Body of pancreas (tissue), 4 donors: Measurements from ENCODE around the gene LRP2BP. TPM values are rescaled to one million over a fixed set of nuclear protein-coding genes. Genes with fewer than 3 reads are reported as not detected.

Experiments used
- ATAC-seq: fragments of 150-250 bp; one replicate; pipeline ENCODE4 v1.9.1; 2016
- DNase-seq, 4 donors: peaks; one replicate each; pipeline ENCODE4 v3.0.0-alpha.2; 2019
- H3K27ac ChIP-seq, 4 donors: fragments of 200-600 bp; sonication (generic); 1 replicate in 3 of 4; 2 replicates in 1 of 4; pipeline versions ENCODE4 v1.5.1 to v1.6.1; 2016 to 2019; ENCODE audit warnings: mild to moderate bottlenecking in 1 of 4, mixed read lengths in 1 of 4, moderate library complexity in 1 of 4
- H3K27me3 ChIP-seq, 2 donors: fragments of 200-600 bp; sonication (generic); one replicate each; pipeline ENCODE4 v1.6.0; 2016; ENCODE audit warnings: mild to moderate bottlenecking in 1 of 2
- H3K36me3 ChIP-seq, 2 donors: fragments of 200-600 bp; sonication (generic); replicated peaks in 1 of 2; 2 replicates each; pipeline ENCODE4 v1.5.1; 2016; ENCODE audit warnings: low read depth in 2 of 2; ENCODE audit not compliant: insufficient read depth in 1 of 2
- H3K4me1 ChIP-seq: fragments of 200-600 bp; sonication (generic); one replicate; pipeline ENCODE4 v1.6.0; 2016
- H3K4me3 ChIP-seq, 2 donors: fragments of 200-600 bp; sonication (generic); 1 replicate in 1 of 2; 2 replicates in 1 of 2; pipeline ENCODE4 v1.5.1; 2016 to 2019
- H3K9me3 ChIP-seq, 3 donors: fragments of 200-600 bp; sonication (generic); 1 replicate in 2 of 3; 2 replicates in 1 of 3; pipeline ENCODE4 v1.5.1; 2016
- POLR2A ChIP-seq, 3 donors: fragments of 450-650 bp; IDR thresholded peaks; one replicate each; pipeline ENCODE4 v1.6.1; 2016; ENCODE audit warnings: antibody characterized with exemption in 3 of 3, mild to moderate bottlenecking in 2 of 3
- WGBS, 2 donors: methylation state at CpG; one replicate each; pipeline ENCODE4 v1.1.5; 2017; 5-methylcytosine and 5-hydroxymethylcytosine counted together
- intact Hi-C: fragments of 100-400 bp; cut with DNase I; formaldehyde crosslinking; loops from one replicate; pipeline ENCODE4 v1.15.1; 2023
- total RNA-seq, 2 donors: library from RNA; depleted of rRNA; stranded (reverse); fragments of >200 nt; gene quantifications; one replicate each; pipeline ENCODE4 v1.1.0, GENCODE V29; 2016
- TF ChIP-seq, protein P1 (sequence below), 7 experiments: fragments of 450-650 bp in 4 of 7; fragments of 200-600 bp in 3 of 7; sonication (generic) in 3 of 7; IDR thresholded peaks; one replicate each; pipeline ENCODE4 v1.5.1; 2016 to 2019; ENCODE audit warnings: antibody characterized with exemption in 7 of 7

LRP2BP gene
- total RNA-seq, 2 donors from 2014 or later: 2.0 to 2.1 TPM

DNA sequence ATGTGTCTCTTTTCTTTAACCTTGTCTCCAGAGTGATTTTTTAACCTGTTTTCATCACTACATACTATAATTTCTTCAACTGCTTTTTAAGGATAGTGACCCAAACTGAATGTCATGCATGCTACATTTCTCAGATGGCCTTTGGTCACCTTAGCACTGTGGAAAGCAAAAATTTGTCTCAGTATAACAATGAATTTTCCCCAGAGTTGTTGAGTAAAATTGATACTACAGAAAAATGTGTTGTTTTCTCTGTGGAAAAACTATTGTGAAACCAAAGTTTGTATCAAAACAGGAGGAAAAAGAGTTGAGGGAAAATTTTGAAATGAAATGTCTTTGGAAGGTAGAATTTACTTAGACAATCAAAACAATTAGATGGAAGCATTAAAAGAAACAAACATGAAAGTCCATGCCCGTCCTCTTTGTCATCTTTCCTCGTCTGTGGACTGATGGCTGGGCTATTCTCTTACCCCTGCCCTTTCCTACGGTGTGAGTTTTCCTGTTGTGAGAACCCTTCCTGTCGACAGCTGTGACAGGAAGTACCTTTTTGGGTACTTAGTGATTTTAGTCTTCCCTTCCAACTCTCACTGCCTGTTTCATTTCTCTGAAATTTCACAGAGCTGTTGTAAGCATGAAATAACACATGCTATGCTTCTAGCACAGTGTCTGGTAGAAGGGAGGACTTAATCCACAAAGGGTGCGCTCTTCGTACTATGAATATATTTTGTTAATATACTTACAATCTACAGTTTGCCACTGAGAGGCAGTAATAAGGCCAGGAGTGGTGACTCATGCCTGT, 50.8 kb downstream of the LRP2BP start:
- Histone ChIP-seq H3K9me3 (no peaks in the 10 kb centered on the region), H3K36me3 (no peaks in the 10 kb centered on the region), H3K27me3 (no peaks in the 10 kb centered on the region), H3K4me1 (no peaks in the 10 kb centered on the region), H3K4me3 (no peak overlapping the region), H3K27ac (no peak overlapping the region)
- ATAC-seq: no peak
- no peak for TF ChIP-seq POLR2A (IDR thresholded peaks at IDR 0.05)
- TF ChIP-seq, protein P1, sequence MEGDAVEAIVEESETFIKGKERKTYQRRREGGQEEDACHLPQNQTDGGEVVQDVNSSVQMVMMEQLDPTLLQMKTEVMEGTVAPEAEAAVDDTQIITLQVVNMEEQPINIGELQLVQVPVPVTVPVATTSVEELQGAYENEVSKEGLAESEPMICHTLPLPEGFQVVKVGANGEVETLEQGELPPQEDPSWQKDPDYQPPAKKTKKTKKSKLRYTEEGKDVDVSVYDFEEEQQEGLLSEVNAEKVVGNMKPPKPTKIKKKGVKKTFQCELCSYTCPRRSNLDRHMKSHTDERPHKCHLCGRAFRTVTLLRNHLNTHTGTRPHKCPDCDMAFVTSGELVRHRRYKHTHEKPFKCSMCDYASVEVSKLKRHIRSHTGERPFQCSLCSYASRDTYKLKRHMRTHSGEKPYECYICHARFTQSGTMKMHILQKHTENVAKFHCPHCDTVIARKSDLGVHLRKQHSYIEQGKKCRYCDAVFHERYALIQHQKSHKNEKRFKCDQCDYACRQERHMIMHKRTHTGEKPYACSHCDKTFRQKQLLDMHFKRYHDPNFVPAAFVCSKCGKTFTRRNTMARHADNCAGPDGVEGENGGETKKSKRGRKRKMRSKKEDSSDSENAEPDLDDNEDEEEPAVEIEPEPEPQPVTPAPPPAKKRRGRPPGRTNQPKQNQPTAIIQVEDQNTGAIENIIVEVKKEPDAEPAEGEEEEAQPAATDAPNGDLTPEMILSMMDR (IDR thresholded peaks at IDR 0.05): no peak
- 72 to 85% methylated on average over 6 of the region's 6 CpGs for WGBS, 2 donors
- DNase-seq: no peak
- intact Hi-C loops: no loop called here

DNA sequence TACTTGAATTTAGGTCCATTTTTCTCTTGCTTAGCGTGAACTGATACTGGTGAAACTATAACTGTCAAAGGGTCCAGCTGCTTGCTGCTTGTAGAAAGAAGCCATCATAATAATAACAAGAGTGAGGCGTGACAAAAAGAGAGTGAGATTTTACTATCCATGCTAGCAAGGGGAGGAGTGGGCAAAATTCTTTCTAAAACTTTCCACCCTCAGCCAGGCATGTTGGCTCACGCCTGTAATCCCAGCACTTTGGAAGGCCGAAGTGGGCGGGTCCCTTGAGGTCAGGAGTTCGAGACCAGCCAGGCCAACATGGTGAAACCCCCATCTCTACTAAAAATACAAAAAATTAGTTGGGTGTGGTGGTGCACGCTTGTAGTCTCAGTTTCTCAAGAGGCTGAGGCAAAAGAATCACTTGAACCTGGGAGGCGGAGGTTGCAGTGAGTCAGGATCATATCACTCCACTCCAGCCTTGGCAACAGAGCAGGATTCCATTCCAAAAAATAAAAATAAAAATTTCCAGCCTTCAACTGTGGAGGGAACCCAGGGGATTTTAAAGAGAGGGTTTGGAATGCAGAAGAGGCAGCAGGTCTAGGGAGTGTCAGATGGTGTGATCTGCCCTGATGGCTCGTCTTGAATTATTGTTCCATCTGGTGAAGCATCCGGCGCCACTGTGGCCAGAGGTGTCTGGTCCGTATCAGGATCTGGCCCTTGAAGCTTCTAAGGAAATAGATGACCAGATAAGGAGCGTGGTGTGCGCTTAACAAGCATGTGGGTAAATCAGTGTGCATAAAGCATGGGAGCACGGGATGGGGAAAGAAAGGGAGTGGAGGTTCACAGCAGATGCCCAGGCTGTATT, 51.8 kb downstream of the LRP2BP start:
- no peaks in the 10 kb centered on the region for H3K36me3 ChIP-seq
- no peaks in the 10 kb centered on the region for H3K27me3 ChIP-seq
- intact Hi-C loops: no loop called here
- peak; percentile 15 for ATAC-seq
- no peak overlapping the region for H3K27ac ChIP-seq
- DNase-seq: peak in 1 of 4 donors; percentile 14
- H3K4me1 ChIP-seq: no peaks in the 10 kb centered on the region
- TF ChIP-seq POLR2A (IDR thresholded peaks at IDR 0.05): no peak
- TF ChIP-seq, protein P1 (IDR thresholded peaks at IDR 0.05): no peak
- H3K4me3 ChIP-seq: no peak overlapping the region
- WGBS, 2 donors: 83 to 91% methylated on average over 15 of the region's 15 CpGs
- no peaks in the 10 kb centered on the region for H3K9me3 ChIP-seq

DNA sequence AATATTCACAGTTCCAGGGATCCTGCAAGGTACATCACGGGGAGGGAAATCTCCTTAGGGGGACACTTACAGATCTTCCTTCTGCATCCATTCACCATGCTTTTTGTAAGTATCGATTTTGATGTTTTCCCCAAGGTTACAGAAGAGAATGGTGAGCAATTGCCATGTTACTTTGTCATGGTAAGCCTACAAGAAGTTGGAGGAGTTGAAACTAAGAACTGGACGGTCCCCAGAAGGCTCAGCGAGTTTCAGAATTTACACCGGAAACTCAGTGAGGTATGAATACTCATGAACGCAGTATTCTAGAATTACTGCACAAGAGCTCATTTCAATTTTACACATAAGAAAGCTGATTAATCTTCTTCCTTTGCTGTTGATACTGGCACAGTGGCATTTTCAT, 53.9 kb downstream of the LRP2BP start:
- Histone ChIP-seq H3K36me3 (no peaks in the 10 kb centered on the region), H3K27ac (no peak overlapping the region), H3K27me3 (no peaks in the 10 kb centered on the region), H3K9me3 (no peaks in the 10 kb centered on the region), H3K4me1 (no peaks in the 10 kb centered on the region), H3K4me3 (no peak overlapping the region)
- no peak for ATAC-seq
- no peak for TF ChIP-seq POLR2A (IDR thresholded peaks at IDR 0.05)
- TF ChIP-seq, protein P1 (IDR thresholded peaks at IDR 0.05): no peak
- DNase-seq: no peak
- intact Hi-C loops: no loop called here
- WGBS, 2 donors: 91 to 97% methylated on average over 6 of the region's 6 CpGs

DNA sequence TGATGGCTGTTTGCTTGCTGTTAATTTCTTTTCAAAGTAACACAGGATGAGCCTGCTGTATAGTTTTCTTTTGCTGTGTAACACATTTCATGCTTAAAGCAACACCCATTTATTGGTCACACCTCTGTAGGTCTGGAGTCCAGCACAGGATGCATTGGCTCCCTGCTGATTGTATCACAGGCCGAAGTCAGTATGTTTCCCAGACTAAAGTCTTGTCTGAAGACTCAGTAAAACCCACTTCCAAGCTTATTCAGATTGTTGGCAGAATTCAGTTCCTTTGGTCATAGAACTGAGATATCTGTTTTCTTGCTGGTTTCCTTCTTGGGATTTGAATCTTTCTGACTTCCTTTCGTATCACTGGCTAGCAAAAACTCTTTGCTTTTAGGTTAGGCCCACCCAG, 54.3 kb downstream of the LRP2BP start:
- DNase-seq: no peak
- TF ChIP-seq, protein P1 (IDR thresholded peaks at IDR 0.05): no peak
- no peak for TF ChIP-seq POLR2A (IDR thresholded peaks at IDR 0.05)
- no peak for ATAC-seq
- Histone ChIP-seq H3K27me3 (no peaks in the 10 kb centered on the region), H3K27ac (no peak overlapping the region), H3K4me3 (no peak overlapping the region), H3K36me3 (no peaks in the 10 kb centered on the region), H3K4me1 (no peaks in the 10 kb centered on the region), H3K9me3 (no peaks in the 10 kb centered on the region)
- intact Hi-C loops: no loop called here
- 88 to 91% methylated on average over 2 of the region's 2 CpGs for WGBS, 2 donors
